VCaP (cell line): ENCODE measurements around the gene EID3.

Source experiments
- H3K27ac ChIP-seq: fragments of 450-650 bp; 2 replicates; pipeline ENCODE4 v1.5.1; 2017
- CTCF ChIP-seq: fragments of 450-650 bp; conservative IDR thresholded peaks from 2 replicates; pipeline ENCODE4 v1.5.1; 2017; ENCODE audit warnings: mild to moderate bottlenecking, moderate library complexity

The EID3 gene

GRCh38 chr12:104273503-104273902 lies 30.0 kb upstream of the EID3 start:
- H3K27ac ChIP-seq, result no peak overlapping the region
- no peak for TF ChIP-seq CTCF

- no peak overlapping the region; the same call in 1 of the 2 replicates for H3K27ac ChIP-seq
- no peak for TF ChIP-seq CTCF
Measured at GRCh38 chr12:104274811-104275210, 28.7 kb upstream of the EID3 start.

- H3K27ac ChIP-seq, result peak overlapping the region; percentile 52
- no peak for TF ChIP-seq CTCF
Measured at GRCh38 chr12:104275689-104276088, 27.9 kb upstream of the EID3 start.

GRCh38 chr12:104276273-104277131 lies 27.0 kb upstream of the EID3 start:
- H3K27ac ChIP-seq, result peak overlapping the region; percentile 52
- no peak for TF ChIP-seq CTCF

GRCh38 chr12:104279164-104279563 lies 24.4 kb upstream of the EID3 start:
- H3K27ac ChIP-seq, result no peak overlapping the region
- TF ChIP-seq CTCF, result no peak

- TF ChIP-seq CTCF, result no peak
- H3K27ac ChIP-seq, result no peak overlapping the region
Measured at GRCh38 chr12:104280111-104280510, 23.4 kb upstream of the EID3 start.

- no peak for TF ChIP-seq CTCF
- H3K27ac ChIP-seq, result no peak overlapping the region
Measured at GRCh38 chr12:104280717-104281458, 22.7 kb upstream of the EID3 start.
